GM20431 (cell line): ENCODE results near the gene ANKS1B.
"Not testable (repeated sequence)": the region's sequence is repeated elsewhere in the genome, so short reads cannot be mapped to it uniquely, and the experiment has no call there.

Experiments used
- in situ Hi-C: fragments of 300-500 bp; cut with MseI, MboI; formaldehyde crosslinking; loops from one replicate; pipeline ENCODE4 v1.15.0; 2020; ENCODE audit warnings: low sequenced_read_pairs; ENCODE audit not compliant: unreplicated experiment

ANKS1B gene

GRCh38 chr12:98970950-98971349 is 1013.8 kb downstream of the ANKS1B start:
- in situ Hi-C loops: no loop called here

GRCh38 chr12:98970210-98970609 is 1014.5 kb downstream of the ANKS1B start:
- in situ Hi-C loops: no loop called here

GRCh38 chr12:98968896-98969295 is 1015.8 kb downstream of the ANKS1B start:
- in situ Hi-C loops: no loop called here

- in situ Hi-C loops: not testable (repeated sequence)
Observed at GRCh38 chr12:98957135-98957534, 1027.6 kb downstream of the ANKS1B start.

- in situ Hi-C loops: no loop called here
Observed at GRCh38 chr12:98955284-98955683, 1029.5 kb downstream of the ANKS1B start.

GRCh38 chr12:98954506-98954905 is 1030.2 kb downstream of the ANKS1B start:
- in situ Hi-C loops: no loop called here

GRCh38 chr12:98951406-98951805 is 1033.3 kb downstream of the ANKS1B start:
- in situ Hi-C loops: no loop called here

GRCh38 chr12:98948343-98948949 is 1036.3 kb downstream of the ANKS1B start:
- in situ Hi-C loops: no loop called here

GRCh38 chr12:98945864-98946263 is 1038.9 kb downstream of the ANKS1B start:
- in situ Hi-C loops: no loop called here

- in situ Hi-C loops: no loop called here
Observed at GRCh38 chr12:98939926-98940325, 1044.8 kb downstream of the ANKS1B start.

GRCh38 chr12:98939350-98939749 is 1045.4 kb downstream of the ANKS1B start:
- in situ Hi-C loops: no loop called here

GRCh38 chr12:98935847-98936246 is 1048.9 kb downstream of the ANKS1B start:
- in situ Hi-C loops: no loop called here

GRCh38 chr12:98922871-98923270 is 1061.9 kb downstream of the ANKS1B start:
- in situ Hi-C loops: no loop called here

GRCh38 chr12:98918176-98918863 is 1066.4 kb downstream of the ANKS1B start:
- in situ Hi-C loops: no loop called here

- in situ Hi-C loops: no loop called here
Observed at GRCh38 chr12:98916106-98916505, 1068.6 kb downstream of the ANKS1B start.

GRCh38 chr12:98912401-98912974 is 1072.2 kb downstream of the ANKS1B start:
- in situ Hi-C loops: no loop called here

GRCh38 chr12:98911396-98911795 is 1073.3 kb downstream of the ANKS1B start:
- in situ Hi-C loops: no loop called here

GRCh38 chr12:98909746-98910145 is 1075.0 kb downstream of the ANKS1B start:
- in situ Hi-C loops: no loop called here

- in situ Hi-C loops: no loop called here
Observed at GRCh38 chr12:98908866-98909265, 1075.9 kb downstream of the ANKS1B start.

- in situ Hi-C loops: no loop called here
Observed at GRCh38 chr12:98903875-98904274, 1080.9 kb downstream of the ANKS1B start.

GRCh38 chr12:98901189-98901588 is 1083.5 kb downstream of the ANKS1B start:
- in situ Hi-C loops: no loop called here

- in situ Hi-C loops: no loop called here
Observed at GRCh38 chr12:98896938-98897337, 1087.8 kb downstream of the ANKS1B start.
